Measurements from ENCODE around the gene TMEM179. TPM values are rescaled to one million over a fixed set of nuclear protein-coding genes. Genes with fewer than 3 reads are reported as not detected.

The TMEM179 gene
- total RNA-seq, 2 donors from 2014 or later: 0.46 TPM; not detected in 1

DNA sequence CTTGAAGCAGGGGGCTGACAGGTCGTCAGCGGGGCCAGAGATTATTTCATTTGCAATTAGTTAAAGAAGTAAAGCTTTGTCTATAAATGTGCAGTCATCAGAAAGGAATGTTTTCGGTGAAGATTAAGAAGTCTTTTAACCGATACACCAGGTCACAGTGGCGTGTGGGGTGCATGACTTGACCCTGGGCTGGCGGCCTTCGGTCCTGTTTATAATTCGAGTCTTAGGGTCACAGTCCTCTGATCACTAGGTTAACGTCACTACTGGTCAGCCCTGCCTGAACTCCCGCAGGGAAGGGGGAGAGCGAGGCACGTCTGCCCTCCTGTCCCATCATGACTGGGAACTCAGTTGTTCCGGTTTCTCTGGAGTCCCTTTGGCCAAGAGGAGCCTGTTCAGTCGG, 30.0 kb downstream of the TMEM179 start:
- no peaks in the 10 kb centered on the region for H3K4me1 Mint-ChIP-seq (ENCODE audit: low read depth)
- no peak overlapping the region for H3K27ac Mint-ChIP-seq
- no peak overlapping the region for H3K4me3 Mint-ChIP-seq
- H3K27me3 Mint-ChIP-seq (ENCODE audit: low read depth): no peaks in the 10 kb centered on the region
- ATAC-seq (replicated peaks in 1 of 2) (no peak), DNase-seq (no peak)
- no peaks in the 10 kb centered on the region for H3K9me3 Mint-ChIP-seq
- H3K36me3 Mint-ChIP-seq (ENCODE audit: insufficient read depth in 2 of 2): no peaks in the 10 kb centered on the region

DNA sequence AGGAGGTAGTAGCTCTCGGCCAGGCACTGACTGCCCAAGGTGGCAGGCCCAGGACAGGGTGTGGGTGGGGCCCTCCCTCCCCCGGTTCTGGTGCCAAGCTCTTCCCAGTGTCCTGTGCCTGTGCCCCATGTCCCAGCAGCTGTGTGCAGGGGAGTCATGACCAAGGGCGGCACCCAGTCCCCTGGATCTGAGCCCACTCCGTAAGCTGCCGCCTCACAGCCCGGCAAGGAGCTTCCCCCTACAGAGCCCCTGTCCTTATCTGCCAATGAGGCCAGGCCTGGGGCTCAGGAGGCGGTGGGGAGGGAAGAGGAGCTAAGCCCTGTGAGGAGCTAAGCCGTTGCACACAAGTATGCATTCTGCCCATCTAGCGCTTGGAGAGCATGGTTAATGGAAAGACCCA, 30.6 kb downstream of the TMEM179 start:
- Mint-ChIP-seq H3K27me3 (ENCODE audit: low read depth) (no peaks in the 10 kb centered on the region), H3K27ac (no peak overlapping the region), H3K36me3 (ENCODE audit: insufficient read depth in 2 of 2) (no peaks in the 10 kb centered on the region), H3K4me1 (ENCODE audit: low read depth) (no peaks in the 10 kb centered on the region), H3K9me3 (no peaks in the 10 kb centered on the region), H3K4me3 (no peak overlapping the region)
- DNase-seq: no peak
- no peak for ATAC-seq (replicated peaks in 1 of 2)

- DNase-seq: no peak
- Mint-ChIP-seq H3K27me3 (ENCODE audit: low read depth) (no peaks in the 10 kb centered on the region), H3K4me3 (no peak overlapping the region), H3K4me1 (ENCODE audit: low read depth) (no peaks in the 10 kb centered on the region), H3K27ac (no peak overlapping the region), H3K36me3 (ENCODE audit: insufficient read depth in 2 of 2) (no peaks in the 10 kb centered on the region), H3K9me3 (no peaks in the 10 kb centered on the region)
- ATAC-seq (replicated peaks in 1 of 2): no peak
Observed at GRCh38 chr14:104572668-104573067, 31.9 kb downstream of the TMEM179 start.

DNA sequence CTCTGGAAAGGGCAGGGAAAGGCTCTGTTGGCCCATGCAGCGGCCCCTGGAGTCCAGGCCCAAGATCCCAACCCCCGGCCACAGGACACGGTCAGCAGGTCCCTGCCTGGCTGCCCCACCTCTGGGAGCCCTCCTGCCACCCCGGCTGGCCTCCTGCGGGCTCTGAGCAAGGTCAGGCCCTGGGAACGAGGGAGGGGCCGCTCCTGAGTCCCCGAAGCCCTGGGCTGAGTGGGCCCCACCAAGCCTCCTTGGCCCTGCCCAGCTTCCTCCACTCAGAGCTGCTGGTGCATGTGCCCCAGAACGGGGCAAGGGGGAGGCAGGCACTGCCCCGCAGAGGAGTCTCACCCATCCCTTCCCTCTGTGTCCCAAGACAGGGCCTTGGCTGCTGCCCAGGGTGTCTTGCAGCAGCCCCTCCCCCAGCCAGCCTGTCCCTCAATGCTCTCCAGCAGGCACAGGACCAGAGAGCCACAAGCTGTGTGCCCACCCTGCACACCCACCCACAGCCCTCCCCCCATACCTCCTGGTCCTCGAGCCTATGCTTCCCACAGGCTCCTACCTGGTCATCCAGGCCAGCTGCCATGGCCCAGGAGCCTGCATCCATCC, 32.4 kb downstream of the TMEM179 start:
- Mint-ChIP-seq H3K27ac (no peak overlapping the region), H3K4me1 (ENCODE audit: low read depth) (no peaks in the 10 kb centered on the region), H3K9me3 (no peaks in the 10 kb centered on the region), H3K36me3 (ENCODE audit: insufficient read depth in 2 of 2) (no peaks in the 10 kb centered on the region), H3K27me3 (ENCODE audit: low read depth) (no peaks in the 10 kb centered on the region), H3K4me3 (no peak overlapping the region)
- DNase-seq (no peak), ATAC-seq (replicated peaks in 1 of 2) (no peak)

DNA sequence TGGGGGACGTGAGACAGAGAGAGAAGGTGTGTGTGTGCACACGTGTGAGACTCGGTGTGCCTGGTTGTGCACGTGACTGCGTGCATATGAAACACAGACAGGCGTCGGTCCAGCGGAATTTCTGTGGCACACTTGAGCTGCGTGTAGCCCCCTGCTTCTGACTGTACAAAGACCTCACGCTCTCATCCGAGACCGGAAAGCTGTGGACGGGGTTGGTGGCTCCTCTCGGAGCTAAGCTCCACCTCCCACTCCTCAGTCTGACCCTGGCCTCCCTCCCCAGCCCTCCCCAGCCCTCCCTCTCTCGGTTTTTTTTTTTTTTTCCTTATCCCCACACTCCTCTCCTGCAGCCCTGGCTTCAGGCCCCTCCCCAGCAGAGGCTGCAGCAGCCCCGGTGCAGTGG, 33.3 kb downstream of the TMEM179 start:
- no peak overlapping the region for H3K27ac Mint-ChIP-seq
- ATAC-seq (replicated peaks in 1 of 2) (no peak), DNase-seq (no peak)
- H3K27me3 Mint-ChIP-seq (ENCODE audit: low read depth): no peaks in the 10 kb centered on the region
- H3K4me1 Mint-ChIP-seq (ENCODE audit: low read depth): no peaks in the 10 kb centered on the region
- no peaks in the 10 kb centered on the region for H3K36me3 Mint-ChIP-seq (ENCODE audit: insufficient read depth in 2 of 2)
- H3K9me3 Mint-ChIP-seq: no peaks in the 10 kb centered on the region
- no peak overlapping the region for H3K4me3 Mint-ChIP-seq

- Mint-ChIP-seq H3K9me3 (no peaks in the 10 kb centered on the region), H3K4me3 (no peak overlapping the region), H3K27me3 (ENCODE audit: low read depth) (no peaks in the 10 kb centered on the region), H3K36me3 (ENCODE audit: insufficient read depth in 2 of 2) (no peaks in the 10 kb centered on the region), H3K27ac (no peak overlapping the region), H3K4me1 (ENCODE audit: low read depth) (no peaks in the 10 kb centered on the region)
- ATAC-seq (replicated peaks in 1 of 2) (no peak), DNase-seq (no peak)
Observed at GRCh38 chr14:104569435-104569834, 35.1 kb downstream of the TMEM179 start.

GRCh38 chr14:104568620-104569019, 36.0 kb downstream of the TMEM179 start:
- Mint-ChIP-seq H3K9me3 (no peaks in the 10 kb centered on the region), H3K36me3 (ENCODE audit: insufficient read depth in 2 of 2) (no peaks in the 10 kb centered on the region), H3K27ac (no peak overlapping the region), H3K27me3 (ENCODE audit: low read depth) (no peaks in the 10 kb centered on the region), H3K4me1 (ENCODE audit: low read depth) (no peaks in the 10 kb centered on the region), H3K4me3 (no peak overlapping the region)
- ATAC-seq (replicated peaks in 1 of 2) (no peak), DNase-seq (no peak)

- no peak for ATAC-seq (replicated peaks in 1 of 2)
Observed at GRCh38 chr14:104567957-104568225, 36.7 kb downstream of the TMEM179 start.

DNA sequence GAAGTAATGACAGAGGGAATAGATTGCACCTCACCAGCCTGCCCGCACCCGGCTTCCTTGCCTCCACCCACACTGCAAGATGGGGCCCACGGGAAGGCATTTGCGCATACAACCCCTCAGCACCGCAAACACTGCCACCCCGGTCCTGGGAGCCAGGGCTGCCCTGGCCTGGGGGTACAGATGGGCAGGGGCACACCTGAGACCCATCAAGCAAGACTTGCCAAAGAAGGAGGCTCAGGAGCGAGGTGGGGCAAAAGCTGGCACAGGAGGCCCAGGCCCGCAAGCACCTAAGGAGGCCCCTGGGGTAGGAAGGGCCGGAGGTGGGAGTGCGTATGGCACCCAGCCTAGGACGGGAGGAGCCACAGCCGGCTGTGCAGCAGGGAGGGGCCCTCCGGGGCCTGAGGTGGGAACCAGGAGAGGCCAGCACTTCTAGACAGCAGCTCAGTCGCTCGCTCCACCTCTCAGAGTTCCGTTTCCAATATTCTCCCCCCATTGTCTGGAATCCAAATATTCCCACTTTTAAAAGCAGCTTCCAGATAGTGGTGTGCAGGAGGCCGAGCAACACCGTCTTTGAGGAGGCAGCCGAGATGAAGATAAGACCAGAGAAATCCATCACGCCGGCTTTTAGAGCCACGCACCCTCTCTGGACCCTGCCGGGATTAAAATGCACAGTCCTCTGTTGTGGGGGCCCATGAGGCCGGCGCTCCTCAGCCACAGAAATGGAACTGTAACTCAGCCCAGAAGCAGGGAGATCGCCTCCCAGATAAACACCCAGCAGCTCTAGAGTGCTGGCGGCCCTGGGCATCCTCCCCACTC, 37.2 kb downstream of the TMEM179 start:
- ATAC-seq (replicated peaks in 1 of 2) (no peak), DNase-seq (no peak)
- Mint-ChIP-seq H3K27me3 (ENCODE audit: low read depth) (no peaks in the 10 kb centered on the region), H3K36me3 (ENCODE audit: insufficient read depth in 2 of 2) (no peaks in the 10 kb centered on the region), H3K4me3 (no peak overlapping the region), H3K4me1 (ENCODE audit: low read depth) (no peaks in the 10 kb centered on the region), H3K9me3 (no peaks in the 10 kb centered on the region), H3K27ac (no peak overlapping the region)

More at GRCh38 chr14:104567957-104568225, 36.7 kb downstream of the TMEM179 start:
- DNase-seq: no peak
- H3K9me3 Mint-ChIP-seq: no peaks in the 10 kb centered on the region
- H3K4me1 Mint-ChIP-seq (ENCODE audit: low read depth): no peaks in the 10 kb centered on the region
- no peak overlapping the region for H3K27ac Mint-ChIP-seq
- H3K27me3 Mint-ChIP-seq (ENCODE audit: low read depth): no peaks in the 10 kb centered on the region
- H3K4me3 Mint-ChIP-seq: no peak overlapping the region
- H3K36me3 Mint-ChIP-seq (ENCODE audit: insufficient read depth in 2 of 2): no peaks in the 10 kb centered on the region

DNA sequence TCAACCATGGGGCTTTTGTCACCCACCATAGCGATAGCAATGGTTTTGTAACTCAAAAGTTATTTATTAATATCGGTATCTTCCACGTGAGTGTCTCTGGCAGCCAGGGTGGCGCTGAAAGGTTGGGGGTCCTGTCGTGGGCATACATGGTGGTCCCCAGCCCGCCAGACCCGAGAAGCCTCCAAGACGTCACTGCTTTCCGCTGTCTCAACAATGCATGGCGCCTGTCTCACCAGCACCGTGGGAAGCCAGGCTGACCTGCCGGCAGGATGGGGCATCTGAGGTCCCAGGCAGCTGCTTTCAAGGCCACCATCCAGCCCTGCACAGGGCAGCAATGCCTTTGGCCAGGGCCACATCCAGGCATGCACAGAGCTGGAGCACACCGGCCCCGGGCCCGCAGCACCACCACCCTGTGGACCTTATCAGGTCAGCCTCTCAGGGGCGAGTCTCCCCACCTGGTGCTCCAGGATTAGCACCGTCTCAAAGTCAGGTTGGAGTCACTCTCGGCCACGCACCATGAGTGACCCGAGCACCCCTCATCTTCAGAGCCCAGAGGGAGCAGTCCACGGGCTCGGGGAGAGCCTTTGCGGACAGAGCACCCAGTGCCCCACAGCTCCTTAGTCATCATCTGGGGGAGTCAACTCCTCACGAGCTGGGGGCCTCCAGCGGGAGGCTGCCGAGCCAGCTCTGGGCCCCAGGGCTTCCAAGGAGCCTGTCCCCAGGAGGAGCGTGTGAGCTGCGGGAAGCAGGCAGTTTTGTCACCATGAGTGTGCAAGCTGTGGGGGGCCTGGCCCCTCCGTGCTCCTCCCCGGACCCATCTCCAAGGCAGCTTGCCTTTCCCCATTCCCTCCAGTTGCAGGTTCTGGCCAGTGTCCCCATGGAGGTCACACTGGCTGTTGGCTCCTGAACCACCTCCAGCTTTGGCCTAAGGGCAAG, 39.6 kb downstream of the TMEM179 start:
- Mint-ChIP-seq H3K27me3 (ENCODE audit: low read depth) (no peaks in the 10 kb centered on the region), H3K27ac (no peak overlapping the region)
- ATAC-seq (replicated peaks in 1 of 2): no peak

GRCh38 chr14:104563742-104564615, 40.6 kb downstream of the TMEM179 start:
- H3K4me3 Mint-ChIP-seq: peak overlapping the region in 1 of 2 donors; percentile 57
- no peak overlapping the region for H3K27ac Mint-ChIP-seq
- no peaks in the 10 kb centered on the region for H3K4me1 Mint-ChIP-seq (ENCODE audit: low read depth)
- ATAC-seq (replicated peaks in 1 of 2): peak; percentile 71 to 76
- no peaks in the 10 kb centered on the region for H3K36me3 Mint-ChIP-seq (ENCODE audit: insufficient read depth in 2 of 2)
- no peaks in the 10 kb centered on the region for H3K27me3 Mint-ChIP-seq (ENCODE audit: low read depth)
- no peaks in the 10 kb centered on the region for H3K9me3 Mint-ChIP-seq
- peak; percentile 69 to 73 for DNase-seq

More for the DNA sequence above, 39.6 kb downstream of the TMEM179 start:
- Mint-ChIP-seq H3K9me3 (no peaks in the 10 kb centered on the region), H3K4me1 (ENCODE audit: low read depth) (no peaks in the 10 kb centered on the region), H3K36me3 (ENCODE audit: insufficient read depth in 2 of 2) (no peaks in the 10 kb centered on the region), H3K4me3 (no peak overlapping the region)
- no peak for DNase-seq

GRCh38 chr14:104563191-104563741, 41.3 kb downstream of the TMEM179 start:
- DNase-seq (no peak), ATAC-seq (replicated peaks in 1 of 2) (no peak)
- Mint-ChIP-seq H3K4me1 (ENCODE audit: low read depth) (no peaks in the 10 kb centered on the region), H3K27me3 (ENCODE audit: low read depth) (no peaks in the 10 kb centered on the region), H3K36me3 (ENCODE audit: insufficient read depth in 2 of 2) (no peaks in the 10 kb centered on the region), H3K27ac (no peak overlapping the region), H3K9me3 (no peaks in the 10 kb centered on the region), H3K4me3 (no peak overlapping the region)
